Measurements from ENCODE around the gene CSNK1A1L. TPM values are rescaled to one million over a fixed set of nuclear protein-coding genes. Genes with fewer than 3 reads are reported as not detected.

CSNK1A1L gene
- polyA plus RNA-seq, 1 experiment, result not detected

DNA sequence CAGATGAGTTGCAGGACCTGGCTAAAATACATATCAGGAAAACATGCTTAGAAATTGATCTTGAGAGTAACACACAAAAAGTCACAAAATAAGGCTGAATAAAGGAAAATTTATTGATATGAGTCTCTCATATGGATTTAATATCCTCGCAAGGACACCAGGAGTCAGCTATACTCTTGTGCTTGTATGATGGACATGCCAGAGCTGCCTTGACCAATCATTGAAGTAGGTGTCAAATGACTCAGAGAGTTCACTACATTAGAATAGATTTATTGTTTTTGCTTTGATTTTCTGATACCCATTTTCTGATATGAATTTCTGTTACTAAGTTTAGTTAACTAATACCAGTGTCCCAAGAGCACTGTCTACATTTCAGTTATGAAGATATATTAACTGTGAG is 37.4 kb upstream of the CSNK1A1L start:
- ChIA-PET CTCF (no interaction called here), POLR2A (no interaction called here)
- Histone ChIP-seq H3K4me3 (ENCODE audit: low read depth, low read length) (no peak overlapping the region), H3K36me3 (ENCODE audit: control insufficient read depth, insufficient read depth, low read length) (no peaks in the 10 kb centered on the region), H3K27me3 (ENCODE audit: control insufficient read depth, insufficient read depth, low read length) (no peaks in the 10 kb centered on the region)
- TF ChIP-seq CTCF (IDR thresholded peaks at IDR 0.05; ENCODE audit: insufficient read depth, low read depth, low read length), result no peak
- no peak for DNase-seq (ENCODE audit: low read depth)

- ChIA-PET POLR2A (no interaction called here), CTCF (no interaction called here)
- no peak for TF ChIP-seq CTCF (IDR thresholded peaks at IDR 0.05; ENCODE audit: insufficient read depth, low read depth, low read length)
- DNase-seq (ENCODE audit: low read depth), result no peak
- Histone ChIP-seq H3K4me3 (ENCODE audit: low read depth, low read length) (no peak overlapping the region), H3K36me3 (ENCODE audit: control insufficient read depth, insufficient read depth, low read length) (no peaks in the 10 kb centered on the region), H3K27me3 (ENCODE audit: control insufficient read depth, insufficient read depth, low read length) (no peaks in the 10 kb centered on the region)
Measured at GRCh38 chr13:37141011-37141410, 35.5 kb upstream of the CSNK1A1L start.

GRCh38 chr13:37139356-37139755 is 33.9 kb upstream of the CSNK1A1L start:
- Histone ChIP-seq H3K36me3 (ENCODE audit: control insufficient read depth, insufficient read depth, low read length) (no peaks in the 10 kb centered on the region), H3K4me3 (ENCODE audit: low read depth, low read length) (no peak overlapping the region), H3K27me3 (ENCODE audit: control insufficient read depth, insufficient read depth, low read length) (no peaks in the 10 kb centered on the region)
- ChIA-PET CTCF (no interaction called here), POLR2A (no interaction called here)
- no peak for TF ChIP-seq CTCF (IDR thresholded peaks at IDR 0.05; ENCODE audit: insufficient read depth, low read depth, low read length)
- DNase-seq (ENCODE audit: low read depth), result no peak

DNA sequence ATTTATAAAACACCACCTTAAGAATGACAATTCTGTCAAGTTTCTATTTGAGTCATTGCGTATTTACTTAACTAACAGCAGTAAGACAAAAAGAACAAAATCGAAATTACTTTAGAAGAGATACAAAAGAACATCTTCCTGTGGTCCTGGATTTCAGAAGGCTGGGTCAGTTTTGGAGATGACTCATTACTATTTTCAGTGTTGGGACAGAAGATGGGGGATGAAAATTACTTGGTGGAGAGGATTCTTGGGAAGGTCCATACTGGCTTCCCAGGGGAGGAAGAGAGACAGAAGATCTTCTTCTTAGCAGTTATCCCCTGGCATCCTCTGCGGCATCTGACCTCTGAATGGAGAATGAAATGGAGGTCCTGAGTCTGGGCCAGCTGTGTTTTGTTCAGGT is 33.5 kb upstream of the CSNK1A1L start:
- H3K27me3 ChIP-seq (ENCODE audit: control insufficient read depth, insufficient read depth, low read length), result no peaks in the 10 kb centered on the region
- TF ChIP-seq CTCF (IDR thresholded peaks at IDR 0.05; ENCODE audit: insufficient read depth, low read depth, low read length), result no peak
- ChIA-PET POLR2A (no interaction called here), CTCF (no interaction called here)
- no peak overlapping the region for H3K4me3 ChIP-seq (ENCODE audit: low read depth, low read length)
- no peaks in the 10 kb centered on the region for H3K36me3 ChIP-seq (ENCODE audit: control insufficient read depth, insufficient read depth, low read length)
- DNase-seq (ENCODE audit: low read depth), result no peak

GRCh38 chr13:37138169-37138568 is 32.7 kb upstream of the CSNK1A1L start:
- H3K36me3 ChIP-seq (ENCODE audit: control insufficient read depth, insufficient read depth, low read length), result no peaks in the 10 kb centered on the region
- TF ChIP-seq CTCF (IDR thresholded peaks at IDR 0.05; ENCODE audit: insufficient read depth, low read depth, low read length), result peak; percentile 27; the same call in 1 of the 2 replicates
- DNase-seq (ENCODE audit: low read depth), result no peak
- no peak overlapping the region for H3K4me3 ChIP-seq (ENCODE audit: low read depth, low read length)
- no peaks in the 10 kb centered on the region for H3K27me3 ChIP-seq (ENCODE audit: control insufficient read depth, insufficient read depth, low read length)
- POLR2A ChIA-PET, result no interaction called here
- CTCF ChIA-PET, result interaction anchor here (0.8 kb wide), 1 partner anchor 41 kb away, joined by 3 read pairs; no protein-coding TSS in a partner anchor
